Vein endothelial cell (primary cell): Measurements from ENCODE around the gene OR1L4. TPM values are rescaled to one million over a fixed set of nuclear protein-coding genes. Genes with fewer than 3 reads are reported as not detected.

Source experiments
- total RNA-seq: library from RNA; depleted of rRNA; stranded (reverse); fragments of >200 nt; gene quantifications from 2 replicates; pipeline ENCODE4 v1.2.3, GENCODE V29; 2012

Gene OR1L4
- not detected in 2 replicates for total RNA-seq

GRCh38 chr9:122723690-122724089, at the start of gene OR1L4:
OR1L4 (plus strand) TSS chr9:122723990; CDS start chr9:122723990, 0 bp downstream.

GRCh38 chr9:122742003-122742402, 18.2 kb downstream of the OR1L4 start, which contains the start of gene OR1L6:
OR1L6 (plus strand) TSS chr9:122742303; CDS start chr9:122749848, 7,545 bp downstream.

Other genes with a start within 250 kb of the OR1L4 start
- gene OR1J1, start 246.1 kb upstream of the OR1L4 start, total RNA-seq, result not detected in 2 replicates
- gene OR1J2, start 213.2 kb upstream of the OR1L4 start, total RNA-seq, result 0.19 TPM in 1 of 2 replicates, not detected in the other
- gene OR1J4, start 204.8 kb upstream of the OR1L4 start, total RNA-seq, result not detected in 2 replicates
- not detected in 2 replicates for gene OR1N1, start 196.7 kb upstream of the OR1L4 start, total RNA-seq
- not detected in 2 replicates for gene OR1N2, start 170.9 kb upstream of the OR1L4 start, total RNA-seq
- gene OR1L8, start 140.6 kb upstream of the OR1L4 start, total RNA-seq, result 0.65 and 0.76 TPM in 2 replicates
- gene OR1Q1, start 109.3 kb upstream of the OR1L4 start, total RNA-seq, result not detected in 2 replicates
- gene OR1B1, start 66.4 kb upstream of the OR1L4 start, total RNA-seq, result 0.38 and 0.65 TPM in 2 replicates
- not detected in 2 replicates for gene OR1L1, start 62.3 kb upstream of the OR1L4 start, total RNA-seq
- not detected in 2 replicates for gene OR1L3, start 48.9 kb upstream of the OR1L4 start, total RNA-seq
- not detected in 2 replicates for gene OR1L6, start 18.3 kb downstream of the OR1L4 start, total RNA-seq
- not detected in 2 replicates for gene OR5C1, start 64.9 kb downstream of the OR1L4 start, total RNA-seq
- gene OR1K1, start 76.1 kb downstream of the OR1L4 start, total RNA-seq, result not detected in 2 replicates
- gene PDCL, start 104.6 kb downstream of the OR1L4 start, total RNA-seq, result 55.6 and 59.1 TPM in 2 replicates
- gene RC3H2, start 181.4 kb downstream of the OR1L4 start, total RNA-seq, result 86.9 and 88.0 TPM in 2 replicates
- 11.4 and 13.1 TPM in 2 replicates for gene ZBTB6, start 189.3 kb downstream of the OR1L4 start, total RNA-seq
- gene ZBTB26, start 207.5 kb downstream of the OR1L4 start, total RNA-seq, result 4.7 and 5.6 TPM in 2 replicates
- 44.5 and 47.7 TPM in 2 replicates for gene RABGAP1, start 217.0 kb downstream of the OR1L4 start, total RNA-seq